Heart left ventricle (tissue), 16 donors: ENCODE measurements around the gene CCDC148. TPM values are rescaled to one million over a fixed set of nuclear protein-coding genes. Genes with fewer than 3 reads are reported as not detected.

Experiments
- ATAC-seq, 4 donors: fragments of 200-7000 bp; cut with Tn5 transposase; one replicate each; pipeline ENCODE4 v1.9.1; 2020 to 2022; ENCODE audit warnings: moderate library complexity in 4 of 4, mild to moderate bottlenecking in 3 of 4, moderate number of reproducible peaks in 1 of 4
- DNase-seq, 5 donors: peaks; one replicate each; pipeline ENCODE4 v3.0.0-alpha.2; 2020
- H3K27ac ChIP-seq, 12 donors: fragments of 200-600 bp; sonication (generic) in 4 of 12; one replicate each; pipeline versions ENCODE4 v1.5.0 to v1.8.0; 2016 to 2022; ENCODE audit warnings: mild to moderate bottlenecking in 2 of 12
- H3K27me3 ChIP-seq, 9 donors: fragments of 200-600 bp; sonication (generic) in 2 of 9; one replicate each; pipeline versions ENCODE4 v1.5.1 to v1.8.0; 2016 to 2022; ENCODE audit warnings: mild to moderate bottlenecking in 3 of 9
- H3K36me3 ChIP-seq, 9 donors: fragments of 200-600 bp; sonication (generic) in 2 of 9; one replicate each; pipeline versions ENCODE4 v1.5.0 to v1.8.0; 2018 to 2022; ENCODE audit warnings: mild to moderate bottlenecking in 2 of 9
- H3K4me1 ChIP-seq, 12 donors: fragments of 200-600 bp; sonication (generic) in 4 of 12; one replicate each; pipeline versions ENCODE4 v1.5.0 to v1.8.0; 2016 to 2022; ENCODE audit warnings: mild to moderate bottlenecking in 3 of 12
- H3K4me3 ChIP-seq, 12 donors: fragments of 200-600 bp; sonication (generic) in 4 of 12; one replicate each; pipeline versions ENCODE4 v1.5.0 to v1.8.0; 2017 to 2022; ENCODE audit warnings: mild to moderate bottlenecking in 9 of 12, moderate library complexity in 4 of 12
- H3K9me3 ChIP-seq, 12 donors: fragments of 200-600 bp; sonication (generic) in 4 of 12; one replicate each; pipeline versions ENCODE4 v1.5.0 to v1.8.0; 2016 to 2022; ENCODE audit warnings: mild to moderate bottlenecking in 1 of 12
- CTCF ChIP-seq, 12 donors: fragments of 200-600 bp; sonication (generic) in 4 of 12; IDR thresholded peaks; one replicate each; pipeline versions ENCODE4 v1.5.0 to v1.8.0; 2018 to 2022; ENCODE audit warnings: antibody characterized with exemption in 12 of 12, mild to moderate bottlenecking in 5 of 12
- POLR2A ChIP-seq, 2 donors: fragments of 450-650 bp; IDR thresholded peaks; one replicate each; pipeline ENCODE4 v1.6.1; 2017; ENCODE audit warnings: antibody characterized with exemption in 2 of 2, mild to moderate bottlenecking in 2 of 2, moderate library complexity in 2 of 2
- WGBS, 4 donors: extraction: QIAGEN DNeasy Blood & Tissue Kit in 2 of 4; methylation state at CpG; one replicate each; pipeline versions ENCODE4 v1.1.5 to v1.1.7; 2013 to 2018; 5-methylcytosine and 5-hydroxymethylcytosine counted together
- intact Hi-C, 10 donors: fragments of 100-400 bp; cut with DNase I; formaldehyde crosslinking; loops; one replicate each; pipeline versions ENCODE4 v1.11.1 to v1.14.2; 2022
- polyA plus RNA-seq, 2 donors: library from polyadenylated mRNA; stranded (reverse); fragments of 200-250 nt; gene quantifications; one replicate each; pipeline ENCODE4 v1.2.3, GENCODE V29; 2013
- total RNA-seq, 9 donors: library from RNA; depleted of rRNA in 2 of 9; stranded (reverse); fragments of >200 nt in 2 of 9; fragmentation: NEBNext Ultra II Directional in 3 of 9; extraction: Animal tissue kit (Norgen Biotek cat#: 25700) in 3 of 9; gene quantifications; one replicate each; pipeline versions ENCODE4 v1.1.0 to v1.2.4, GENCODE V29; 2016 to 2023
- donor health status: ischemic (EF 13 %, LVEDD 7.1; RV severe dilation, severe dysfunction).
- donor health status: healthy with polysubstance abuse.
- donor health status: DM: no; HTN: yes; CAD: no.
- donor health status: DM: no; HTN: no; CAD: no.
- donor health status: ischemic (EF 25% LVEDD 6.9; RV normal size, moderate dysfunction).
- donor health status: ischemic (EF 25% LVEDD 5.7; RV mildly dilated, moderate dysfunction).
- donor health status: healthy.
- donor health status: DM: yes; HTN: yes; CAD: no.
- donor health status: ischemic (EF 35%, LVEDD 5.7; RV mildly dilated, moderate dysfunction).
- donor health status: nonischemic (EF 11% LVEDD 7.7; RV severe dilation, severe dysfunction).
- donor health status: DM: yes; HTN: yes; CAD: no.
- donor health status: PGD.
- donor health status: ischemic (EF 29% LVEDD 5.4; RV normal size, mild dysfunction).
- donor health status: nonischemic (EF 23%, LVEDD 6.1; RV moderate dilation, normal function).

CCDC148 gene
- total and polyA plus RNA-seq, 11 donors: 0.24 to 1.2 (median 0.75) TPM; not detected in 2

GRCh38 chr2:158255257-158255656 lies 201.3 kb downstream of the CCDC148 start:
- no peak for TF ChIP-seq CTCF (IDR thresholded peaks at IDR 0.05)
- no peak for TF ChIP-seq POLR2A (IDR thresholded peaks at IDR 0.05)
- Histone ChIP-seq H3K9me3 (no peaks in the 10 kb centered on the region), H3K27me3 (no peaks in the 10 kb centered on the region), H3K4me1 (no peaks in the 10 kb centered on the region), H3K4me3 (no peak overlapping the region), H3K36me3 (no peaks in the 10 kb centered on the region), H3K27ac (no peak overlapping the region)
- ATAC-seq (no peak), DNase-seq (no peak)
- 85 to 91% (median 91%) methylated on average over 2 of the region's 2 CpGs for WGBS, 4 donors
- intact Hi-C loops: no loop called here

GRCh38 chr2:158253170-158253569 lies 203.4 kb downstream of the CCDC148 start:
- intact Hi-C loops: no loop called here
- DNase-seq (no peak), ATAC-seq (no peak)
- H3K27me3 ChIP-seq: no peaks in the 10 kb centered on the region
- no peaks in the 10 kb centered on the region for H3K4me1 ChIP-seq
- 62 to 85% (median 79%) methylated on average over 1 of the region's 1 CpG for WGBS, 4 donors
- H3K27ac ChIP-seq: no peak overlapping the region
- H3K9me3 ChIP-seq: no peaks in the 10 kb centered on the region
- TF ChIP-seq CTCF (IDR thresholded peaks at IDR 0.05): no peak
- H3K36me3 ChIP-seq: no peaks in the 10 kb centered on the region
- no peak overlapping the region for H3K4me3 ChIP-seq

GRCh38 chr2:158251356-158251755 lies 205.2 kb downstream of the CCDC148 start:
- Histone ChIP-seq H3K27ac (no peak overlapping the region), H3K4me1 (peaks cover 0 to 5% (median 0%) of the 10 kb centered on the region in 12 donors), H3K36me3 (no peaks in the 10 kb centered on the region), H3K4me3 (no peak overlapping the region), H3K9me3 (no peaks in the 10 kb centered on the region), H3K27me3 (no peaks in the 10 kb centered on the region)
- WGBS, 4 donors: 85 to 90% (median 88%) methylated on average over 3 of the region's 3 CpGs
- no peak for ATAC-seq
- intact Hi-C loops: no loop called here
- no peak for DNase-seq
- TF ChIP-seq CTCF (IDR thresholded peaks at IDR 0.05): no peak
- no peak for TF ChIP-seq POLR2A (IDR thresholded peaks at IDR 0.05)

GRCh38 chr2:158243392-158243791 lies 213.2 kb downstream of the CCDC148 start:
- no peak for DNase-seq
- Histone ChIP-seq H3K27me3 (no peaks in the 10 kb centered on the region), H3K9me3 (no peaks in the 10 kb centered on the region), H3K4me3 (no peak overlapping the region), H3K27ac (no peak overlapping the region), H3K4me1 (peaks cover 0 to 8% (median 0%) of the 10 kb centered on the region in 12 donors), H3K36me3 (no peaks in the 10 kb centered on the region)
- intact Hi-C loops: no loop called here
- TF ChIP-seq POLR2A (IDR thresholded peaks at IDR 0.05) (no peak), CTCF (IDR thresholded peaks at IDR 0.05) (no peak)
- WGBS, 4 donors: 65 to 91% (median 87%) methylated on average over 4 of the region's 4 CpGs
- no peak for ATAC-seq
